ENCODE data around the gene RP9. TPM values are rescaled to one million over a fixed set of nuclear protein-coding genes. Genes with fewer than 3 reads are reported as not detected.

RP9 gene
- total and polyA plus RNA-seq, 2 of the 4 experiments (the other 2 are of a cell fraction), result 9.5 to 18.1 TPM

DNA sequence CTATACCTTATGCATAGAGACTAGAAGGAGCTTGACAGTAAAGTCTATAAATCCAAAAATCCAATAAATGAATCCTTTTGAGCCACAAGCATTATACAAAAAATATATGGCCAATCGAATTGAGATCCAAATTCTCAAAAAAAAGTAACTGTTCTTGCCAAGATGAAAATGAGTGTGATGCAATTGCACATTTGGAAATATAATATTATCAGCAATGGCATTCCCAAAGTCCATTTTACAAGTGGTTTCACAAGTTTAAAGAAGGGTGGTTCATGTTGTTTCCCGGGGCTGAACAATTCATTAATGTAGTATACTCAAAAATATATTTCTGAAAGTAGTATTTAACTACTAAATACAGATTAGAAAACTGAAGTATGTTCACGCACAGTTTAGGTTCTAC, 7.3 kb downstream of the RP9 start:
- DNase-seq (no peak), ATAC-seq (ENCODE audit: low read depth) (no peak)
- no peaks in the 10 kb centered on the region for H3K9me1 ChIP-seq (ENCODE audit: insufficient read depth, low read length)
- peaks cover 3% of the 10 kb centered on the region; the same call in 1 of the 2 replicates for H4K20me1 ChIP-seq (ENCODE audit: insufficient read depth, low read length)
- H3K4ac ChIP-seq (ENCODE audit: low read depth, low read length), result no peak overlapping the region
- no peak overlapping the region for H2AK5ac ChIP-seq (ENCODE audit: low read depth, low read length)
- no peak overlapping the region for H3K4me3 ChIP-seq (ENCODE audit: insufficient read depth, low read depth, low read length)
- peaks cover 30% of the 10 kb centered on the region for H3K36me3 ChIP-seq (ENCODE audit: control insufficient read depth, insufficient read depth, low read length)
- no peak overlapping the region for H2AFZ ChIP-seq (replicated peaks; ENCODE audit: low read length, poor library complexity)
- dilution Hi-C loops (cut with HindIII; ENCODE audit: low sequenced_read_pairs, unreplicated experiment), result no loop called here
- no peak overlapping the region for H4K91ac ChIP-seq (ENCODE audit: insufficient read depth, low read depth, low read length)
- TF ChIP-seq FOS (IDR thresholded peaks at IDR 0.05; ENCODE audit: low read depth, low read length), result no peak
- TF ChIP-seq MXI1 (IDR thresholded peaks at IDR 0.05; ENCODE audit: borderline replicate concordance, low read depth, low read length), result no peak
- no peak for TF ChIP-seq POLR2A (IDR thresholded peaks at IDR 0.05; ENCODE audit: low read depth, low read length)
- no peak for TF ChIP-seq BHLHE40 (IDR thresholded peaks at IDR 0.05; ENCODE audit: low read depth, low read length)
- TF ChIP-seq CEBPB (IDR thresholded peaks at IDR 0.05; ENCODE audit: low read depth, low read length), result no peak
- no peak for TF ChIP-seq USF2 (IDR thresholded peaks at IDR 0.05; ENCODE audit: low read depth, low read length)
- TF ChIP-seq SMC3 (IDR thresholded peaks at IDR 0.05; ENCODE audit: low read depth, low read length), result no peak
- no peak for TF ChIP-seq MAZ (IDR thresholded peaks at IDR 0.05; ENCODE audit: borderline replicate concordance, low read depth, low read length)
- TF ChIP-seq RFX5 (IDR thresholded peaks at IDR 0.05; ENCODE audit: low read depth, low read length), result no peak
- no peak for TF ChIP-seq RAD21 (IDR thresholded peaks at IDR 0.05; ENCODE audit: low read length)
- TF ChIP-seq, protein P1, sequence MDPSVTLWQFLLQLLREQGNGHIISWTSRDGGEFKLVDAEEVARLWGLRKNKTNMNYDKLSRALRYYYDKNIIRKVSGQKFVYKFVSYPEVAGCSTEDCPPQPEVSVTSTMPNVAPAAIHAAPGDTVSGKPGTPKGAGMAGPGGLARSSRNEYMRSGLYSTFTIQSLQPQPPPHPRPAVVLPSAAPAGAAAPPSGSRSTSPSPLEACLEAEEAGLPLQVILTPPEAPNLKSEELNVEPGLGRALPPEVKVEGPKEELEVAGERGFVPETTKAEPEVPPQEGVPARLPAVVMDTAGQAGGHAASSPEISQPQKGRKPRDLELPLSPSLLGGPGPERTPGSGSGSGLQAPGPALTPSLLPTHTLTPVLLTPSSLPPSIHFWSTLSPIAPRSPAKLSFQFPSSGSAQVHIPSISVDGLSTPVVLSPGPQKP (IDR thresholded peaks at IDR 0.05; ENCODE audit: borderline replicate concordance, low read depth, low read length), result no peak
- no peaks in the 10 kb centered on the region for H3K27me3 ChIP-seq (ENCODE audit: control insufficient read depth, insufficient read depth, low read length)
- H3K79me1 ChIP-seq (ENCODE audit: low read depth in 1 of 2, low read length in 2 of 2), result peaks cover 32 to 41% of the 10 kb centered on the region in 2 experiments
- in situ Hi-C loops (cut with MboI; ENCODE audit: low sequenced_read_pairs), result no loop called here
- H3K4me1 ChIP-seq (ENCODE audit: control insufficient read depth, insufficient read depth, low read length), result no peaks in the 10 kb centered on the region
- H4K5ac ChIP-seq (ENCODE audit: low read depth, low read length), result no peak overlapping the region
- no peak overlapping the region for H3K18ac ChIP-seq (ENCODE audit: low read depth, low read length)
- no peaks in the 10 kb centered on the region for H3K9me3 ChIP-seq (ENCODE audit: control insufficient read depth, insufficient read depth, low read length)
- no peak overlapping the region for H3K56ac ChIP-seq (ENCODE audit: extremely low read depth, insufficient read depth, low read length)
- no peak overlapping the region for H2BK5ac ChIP-seq (ENCODE audit: low read depth, low read length, poor library complexity, severe bottlenecking)
- H2BK20ac ChIP-seq (ENCODE audit: low read depth, low read length), result no peak overlapping the region
- H2BK15ac ChIP-seq (ENCODE audit: low read depth, low read length), result no peak overlapping the region
- CTCF ChIA-PET, result no interaction called here
- no peak overlapping the region for H3K14ac ChIP-seq (replicated peaks; ENCODE audit: low read depth, low read length)
- no peak overlapping the region for H3K27ac ChIP-seq (ENCODE audit: insufficient read depth, low read length)
- POLR2A ChIA-PET (ENCODE audit: unreplicated experiment), result no interaction called here
- no peak overlapping the region for H3K9ac ChIP-seq (ENCODE audit: low read depth, low read length)
- H2BK120ac ChIP-seq (ENCODE audit: low read depth, low read length), result no peak overlapping the region
- WGBS, 2 experiments (ENCODE audit: extremely low coverage in 2 of 2, insufficient read length in 1 of 2), result no CpG with 5 or more reads among the region's 3 CpGs
- intact Hi-C loops (cut with micrococcal nuclease), result no loop called here
- H3K4me2 ChIP-seq (ENCODE audit: low read depth, low read length), result no peak overlapping the region
- no peak overlapping the region for H4K8ac ChIP-seq (ENCODE audit: low read depth in 2 of 2, low read length in 2 of 2)
- H3K23ac ChIP-seq (ENCODE audit: low read depth, low read length), result no peak overlapping the region
- no peak overlapping the region for H2AK9ac ChIP-seq (replicated peaks; ENCODE audit: low read depth, low read length, poor library complexity)
- BruUV-seq (replicated peaks), result no TSS peak
